ENCODE measurements around the gene RGL3. TPM values are rescaled to one million over a fixed set of nuclear protein-coding genes. Genes with fewer than 3 reads are reported as not detected.

Gene RGL3
- total RNA-seq, 2 donors from 2014 or later: 125 to 131 TPM

DNA sequence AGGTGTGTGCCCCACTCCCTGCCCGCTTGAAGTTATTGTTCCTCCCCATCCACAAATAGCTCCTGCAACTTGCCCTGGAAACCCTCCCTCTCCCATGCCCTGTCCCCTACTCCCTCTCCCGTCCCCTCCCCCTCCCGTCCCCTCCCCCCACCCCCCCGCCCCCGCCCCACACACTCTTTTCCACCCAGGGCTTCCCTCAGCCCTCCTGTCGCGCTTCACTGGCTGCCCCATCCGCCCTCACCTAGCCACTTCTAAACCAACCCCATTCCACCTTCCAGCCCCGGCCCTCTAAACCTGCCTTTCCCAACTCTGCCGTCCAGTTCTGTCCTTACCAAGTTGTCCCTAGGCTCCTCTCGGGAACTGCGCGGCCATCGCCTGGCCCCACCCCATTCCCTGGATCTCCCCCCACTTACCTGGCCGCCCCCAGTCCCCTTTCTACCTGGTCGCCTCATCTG is 993 bp downstream of the RGL3 start:
- Histone ChIP-seq H3K36me3 (ENCODE audit: control insufficient read depth, insufficient read depth, low read length) (no peaks in the 10 kb centered on the region), H3K4me3 (ENCODE audit: low read length) (peak overlapping the region; percentile 86), H3K27ac (ENCODE audit: low read depth, low read length) (no peak overlapping the region), H3K9me3 (ENCODE audit: control insufficient read depth, low read length) (no peaks in the 10 kb centered on the region), H3K9ac (ENCODE audit: extremely low read depth, low read length, poor library complexity, severe bottlenecking) (peak overlapping the region; percentile 38), H3K4me1 (ENCODE audit: control insufficient read depth, insufficient read depth, low read length) (peaks cover 3% of the 10 kb centered on the region), H3K27me3 (ENCODE audit: control insufficient read depth, insufficient read depth, low read length, poor library complexity, severe bottlenecking) (peaks cover 45% of the 10 kb centered on the region)
- peaks cover 39% of the 10 kb centered on the region for H3K27me3 Mint-ChIP-seq (ENCODE audit: insufficient read depth)
- H3K4me3 Mint-ChIP-seq: peak overlapping the region; percentile 80
- 0% methylated on average over 6 to 11 of the region's 16 CpGs for WGBS, 2 experiments (ENCODE audit: insufficient coverage in 1 of 2, insufficient read length in 1 of 2)
- DNase-seq: no peak
- H3K4me1 Mint-ChIP-seq: peaks cover 9% of the 10 kb centered on the region
- H3K9me3 Mint-ChIP-seq: no peaks in the 10 kb centered on the region
- peak overlapping the region; percentile 94 for H3K27ac Mint-ChIP-seq
- TF ChIP-seq, protein P1, sequence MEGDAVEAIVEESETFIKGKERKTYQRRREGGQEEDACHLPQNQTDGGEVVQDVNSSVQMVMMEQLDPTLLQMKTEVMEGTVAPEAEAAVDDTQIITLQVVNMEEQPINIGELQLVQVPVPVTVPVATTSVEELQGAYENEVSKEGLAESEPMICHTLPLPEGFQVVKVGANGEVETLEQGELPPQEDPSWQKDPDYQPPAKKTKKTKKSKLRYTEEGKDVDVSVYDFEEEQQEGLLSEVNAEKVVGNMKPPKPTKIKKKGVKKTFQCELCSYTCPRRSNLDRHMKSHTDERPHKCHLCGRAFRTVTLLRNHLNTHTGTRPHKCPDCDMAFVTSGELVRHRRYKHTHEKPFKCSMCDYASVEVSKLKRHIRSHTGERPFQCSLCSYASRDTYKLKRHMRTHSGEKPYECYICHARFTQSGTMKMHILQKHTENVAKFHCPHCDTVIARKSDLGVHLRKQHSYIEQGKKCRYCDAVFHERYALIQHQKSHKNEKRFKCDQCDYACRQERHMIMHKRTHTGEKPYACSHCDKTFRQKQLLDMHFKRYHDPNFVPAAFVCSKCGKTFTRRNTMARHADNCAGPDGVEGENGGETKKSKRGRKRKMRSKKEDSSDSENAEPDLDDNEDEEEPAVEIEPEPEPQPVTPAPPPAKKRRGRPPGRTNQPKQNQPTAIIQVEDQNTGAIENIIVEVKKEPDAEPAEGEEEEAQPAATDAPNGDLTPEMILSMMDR (conservative IDR thresholded peaks at IDR 0.05): no peak
- H3K36me3 Mint-ChIP-seq (ENCODE audit: low read depth): peaks cover 20% of the 10 kb centered on the region

DNA sequence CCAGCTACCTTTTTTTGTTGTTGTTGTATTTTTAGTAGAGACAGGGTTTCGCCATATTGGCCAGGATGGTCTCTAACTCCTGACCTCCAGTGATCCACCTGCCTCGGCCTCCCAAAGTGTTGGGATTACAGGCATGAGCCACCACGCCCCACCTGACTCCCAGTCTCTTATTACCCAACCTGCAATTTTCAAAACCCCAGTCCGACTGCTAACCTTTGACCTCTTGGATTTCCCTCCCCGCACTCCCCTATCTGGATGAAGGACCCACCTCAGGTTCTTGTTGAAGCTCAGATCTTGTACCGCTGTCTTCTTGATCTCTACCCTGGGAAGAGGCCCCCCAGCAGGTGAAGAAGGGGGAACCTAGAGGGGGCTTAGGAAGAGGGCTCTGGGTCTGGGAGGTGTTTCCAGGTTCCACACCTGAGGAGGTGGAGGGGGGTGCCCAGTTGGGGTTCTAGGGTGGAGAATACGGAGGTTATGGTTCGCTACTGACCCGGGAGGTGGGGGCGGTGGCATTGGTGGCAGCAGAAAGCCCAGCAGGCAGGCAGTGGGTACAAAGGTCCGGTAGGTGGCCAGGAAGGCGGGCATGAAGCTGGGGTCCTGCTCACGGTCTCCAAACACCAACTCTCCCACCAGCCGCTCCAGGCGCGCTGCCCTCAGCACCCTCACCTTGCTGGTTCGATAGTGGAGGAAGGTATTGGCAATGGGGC is 2.6 kb downstream of the RGL3 start:
- no peak overlapping the region for H3K27ac Mint-ChIP-seq

DNA sequence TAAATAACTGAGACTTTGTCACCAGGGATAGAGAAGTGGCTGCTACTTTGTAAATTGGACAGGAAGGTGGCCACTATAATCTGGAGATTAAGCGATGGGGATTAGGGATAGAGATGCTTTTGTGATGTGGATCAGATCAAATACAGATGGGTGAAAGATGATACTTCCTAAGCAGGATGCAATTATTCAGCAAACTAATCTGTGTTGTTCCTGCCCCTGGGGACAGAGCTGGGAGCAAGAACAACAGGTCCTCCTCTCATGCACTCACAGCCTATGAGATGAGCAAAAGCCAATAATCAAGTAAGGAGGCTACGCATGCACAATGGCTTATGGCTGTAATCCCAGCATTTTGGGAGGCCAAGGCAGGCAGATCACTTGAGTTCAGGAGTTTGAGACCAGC is 4.6 kb downstream of the RGL3 start:
- Histone ChIP-seq H3K36me3 (ENCODE audit: control insufficient read depth, insufficient read depth, low read length) (no peaks in the 10 kb centered on the region), H3K27me3 (ENCODE audit: control insufficient read depth, insufficient read depth, low read length, poor library complexity, severe bottlenecking) (peaks cover 9% of the 10 kb centered on the region), H3K27ac (ENCODE audit: low read depth, low read length) (no peak overlapping the region), H3K9me3 (ENCODE audit: control insufficient read depth, low read length) (no peaks in the 10 kb centered on the region), H3K4me1 (ENCODE audit: control insufficient read depth, insufficient read depth, low read length) (no peaks in the 10 kb centered on the region), H3K4me3 (ENCODE audit: low read length) (no peak overlapping the region), H3K9ac (ENCODE audit: extremely low read depth, low read length, poor library complexity, severe bottlenecking) (no peak overlapping the region)
- Mint-ChIP-seq H3K9me3 (no peaks in the 10 kb centered on the region), H3K27me3 (ENCODE audit: insufficient read depth) (peaks cover 4% of the 10 kb centered on the region), H3K4me1 (peaks cover 2% of the 10 kb centered on the region), H3K27ac (no peak overlapping the region), H3K4me3 (no peak overlapping the region), H3K36me3 (ENCODE audit: low read depth) (peaks cover 40% of the 10 kb centered on the region)
- TF ChIP-seq, protein P1 (conservative IDR thresholded peaks at IDR 0.05): no peak
- 84 to 95% methylated on average over 2 of the region's 2 CpGs for WGBS, 2 experiments (ENCODE audit: insufficient coverage in 1 of 2, insufficient read length in 1 of 2)
- DNase-seq: no peak

More for the DNA sequence above, 2.6 kb downstream of the RGL3 start:
- TF ChIP-seq, protein P1 (conservative IDR thresholded peaks at IDR 0.05): no peak
- peaks cover 8% of the 10 kb centered on the region for H3K4me1 Mint-ChIP-seq
- Histone ChIP-seq H3K4me3 (ENCODE audit: low read length) (no peak overlapping the region), H3K9me3 (ENCODE audit: control insufficient read depth, low read length) (no peaks in the 10 kb centered on the region), H3K4me1 (ENCODE audit: control insufficient read depth, insufficient read depth, low read length) (peaks cover 3% of the 10 kb centered on the region), H3K27ac (ENCODE audit: low read depth, low read length) (no peak overlapping the region), H3K36me3 (ENCODE audit: control insufficient read depth, insufficient read depth, low read length) (no peaks in the 10 kb centered on the region), H3K27me3 (ENCODE audit: control insufficient read depth, insufficient read depth, low read length, poor library complexity, severe bottlenecking) (peaks cover 29% of the 10 kb centered on the region), H3K9ac (ENCODE audit: extremely low read depth, low read length, poor library complexity, severe bottlenecking) (no peak overlapping the region)
- 92 to 94% methylated on average over 8 to 14 of the region's 17 CpGs for WGBS, 2 experiments (ENCODE audit: insufficient coverage in 1 of 2, insufficient read length in 1 of 2)
- no peak for DNase-seq
- no peaks in the 10 kb centered on the region for H3K9me3 Mint-ChIP-seq
- H3K4me3 Mint-ChIP-seq: peak overlapping the region; percentile 80
- peaks cover 27% of the 10 kb centered on the region for H3K36me3 Mint-ChIP-seq (ENCODE audit: low read depth)
- H3K27me3 Mint-ChIP-seq (ENCODE audit: insufficient read depth): peaks cover 24% of the 10 kb centered on the region
